Activated CD8-positive, alpha-beta T cell treated with anti-CD3 and anti-CD28 coated beads for 36 hours (primary cell): Measurements from ENCODE around the gene NRXN3. TPM values are rescaled to one million over a fixed set of nuclear protein-coding genes. Genes with fewer than 3 reads are reported as not detected.

Experiments
- ATAC-seq: fragments of 200-7000 bp; cut with Tn5 transposase; one replicate; pipeline ENCODE4 v1.10.0; 2021; ENCODE audit warnings: mild to moderate bottlenecking, moderate library complexity
- CTCF ChIA-PET: fragments of 350-600 bp; sonication (Branson Sonifier 250); formaldehyde crosslinking; loops from one replicate; lab custom pipeline; 2021; ENCODE audit warnings: antibody characterized with exemption; lab: Charles Lee
- POLR2A ChIA-PET: fragments of 350-600 bp; sonication (Branson Sonifier 250); formaldehyde crosslinking; loops from one replicate; lab custom pipeline; 2021; ENCODE audit warnings: antibody characterized with exemption; lab: Charles Lee
- DNase-seq: peaks from one replicate; pipeline ENCODE4 v3.0.0-alpha.2; 2020
- H3K27ac Mint-ChIP-seq: one replicate; pipeline ENCODE4 v1.8.0; 2021; ENCODE audit warnings: mild to moderate bottlenecking, mixed read lengths
- H3K27me3 Mint-ChIP-seq: one replicate; pipeline ENCODE4 v1.8.0; 2021; ENCODE audit warnings: mixed read lengths
- H3K36me3 Mint-ChIP-seq: one replicate; pipeline ENCODE4 v1.8.0; 2021; ENCODE audit warnings: low read depth, mixed read lengths
- H3K4me1 Mint-ChIP-seq: one replicate; pipeline ENCODE4 v1.8.0; 2021; ENCODE audit warnings: low read depth, mixed read lengths
- H3K4me3 Mint-ChIP-seq: one replicate; pipeline ENCODE4 v1.8.0; 2021; ENCODE audit warnings: mild to moderate bottlenecking, moderate library complexity, mixed read lengths
- H3K9me3 Mint-ChIP-seq: one replicate; pipeline ENCODE4 v1.8.0; 2021; ENCODE audit warnings: mixed read lengths
- CTCF ChIP-seq: fragments of 200-600 bp; IDR thresholded peaks from one replicate; pipeline ENCODE4 v1.8.0; 2022; ENCODE audit warnings: antibody characterized with exemption, mild to moderate bottlenecking
- intact Hi-C: fragments of 100-400 bp; cut with micrococcal nuclease; formaldehyde crosslinking; loops from one replicate; pipeline ENCODE4 v1.10.0; 2022
- total RNA-seq, 2 experiments: library from RNA; stranded (reverse); gene quantifications; one replicate each; pipeline ENCODE4 v1.2.3, GENCODE V29; 2021

The NRXN3 gene
- total RNA-seq, 2 experiments from 2014 or later, result not detected

DNA sequence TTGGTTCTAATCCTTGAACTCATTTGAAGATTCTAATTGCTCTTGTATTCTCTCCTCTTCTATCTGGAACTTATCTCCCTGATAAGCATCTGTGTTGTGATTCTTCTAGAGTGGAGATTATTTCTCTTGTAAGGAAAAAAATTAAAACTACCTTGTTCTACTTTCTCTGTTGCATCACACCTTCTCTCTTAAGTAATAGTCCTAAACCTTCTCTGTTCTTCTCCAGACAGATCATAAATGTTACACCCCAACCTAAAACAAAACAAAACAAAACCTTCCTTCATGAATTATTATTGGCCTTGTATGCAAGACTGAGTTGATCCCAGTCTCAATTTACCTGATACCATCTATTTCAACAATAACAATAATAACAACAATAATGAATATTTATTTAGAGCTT lies 1429.1 kb downstream of the NRXN3 start:
- Mint-ChIP-seq H3K36me3 (no peaks in the 10 kb centered on the region), H3K27ac (no peak overlapping the region), H3K9me3 (peaks cover 1% of the 10 kb centered on the region), H3K4me1 (no peaks in the 10 kb centered on the region), H3K27me3 (no peaks in the 10 kb centered on the region), H3K4me3 (no peak overlapping the region)
- DNase-seq, result no peak
- intact Hi-C loops, result no loop called here
- ChIA-PET POLR2A (no interaction called here), CTCF (no interaction called here)
- TF ChIP-seq CTCF, result no peak
- ATAC-seq, result no peak

- intact Hi-C loops, result no loop called here
- TF ChIP-seq CTCF, result no peak
These were observed 1430.2 kb downstream of the NRXN3 start for GRCh38 chr14:79600406-79600805.

DNA sequence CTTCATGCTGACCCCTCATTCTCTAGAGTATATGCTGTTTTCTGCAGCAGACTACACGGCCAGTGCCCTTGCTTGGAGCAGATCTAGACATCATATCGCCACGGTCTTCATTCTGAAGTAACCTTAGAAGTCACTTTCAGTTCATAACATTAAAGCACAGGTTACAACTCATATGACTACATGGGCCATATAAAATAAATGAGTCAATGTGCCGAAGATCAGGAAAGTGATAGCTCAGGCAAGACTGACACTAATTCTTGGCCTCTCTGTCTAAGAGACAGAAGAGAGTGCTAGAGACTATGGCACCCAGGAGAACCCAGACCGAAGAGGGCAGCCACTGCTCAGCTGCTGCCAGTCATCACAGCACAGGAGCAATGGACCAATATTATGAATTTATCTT lies 1431.4 kb downstream of the NRXN3 start:
- ChIA-PET CTCF (no interaction called here), POLR2A (no interaction called here)
- no peak for DNase-seq
- Mint-ChIP-seq H3K4me3 (no peak overlapping the region), H3K36me3 (no peaks in the 10 kb centered on the region), H3K4me1 (no peaks in the 10 kb centered on the region), H3K27me3 (no peaks in the 10 kb centered on the region), H3K9me3 (peaks cover under 1% of the 10 kb centered on the region), H3K27ac (no peak overlapping the region)
- TF ChIP-seq CTCF, result no peak
- intact Hi-C loops, result no loop called here
- no peak for ATAC-seq

More at GRCh38 chr14:79600406-79600805, 1430.2 kb downstream of the NRXN3 start:
- ChIA-PET CTCF (no interaction called here), POLR2A (interaction anchor here (0.6 kb wide), 1 partner anchor 37 kb away, joined by 3 read pairs; no protein-coding TSS in a partner anchor)
- Mint-ChIP-seq H3K27me3 (no peaks in the 10 kb centered on the region), H3K4me1 (no peaks in the 10 kb centered on the region), H3K36me3 (no peaks in the 10 kb centered on the region), H3K4me3 (no peak overlapping the region), H3K9me3 (peaks cover 1% of the 10 kb centered on the region), H3K27ac (no peak overlapping the region)
- ATAC-seq, result no peak
- no peak for DNase-seq

- intact Hi-C loops, result no loop called here
- Mint-ChIP-seq H3K4me1 (no peaks in the 10 kb centered on the region), H3K27ac (no peak overlapping the region), H3K36me3 (no peaks in the 10 kb centered on the region), H3K4me3 (no peak overlapping the region), H3K9me3 (no peaks in the 10 kb centered on the region), H3K27me3 (no peaks in the 10 kb centered on the region)
- ATAC-seq, result no peak
- DNase-seq, result no peak
- CTCF ChIA-PET, result no interaction called here
- POLR2A ChIA-PET, result no interaction called here
- no peak for TF ChIP-seq CTCF
These were observed 1431.9 kb downstream of the NRXN3 start for GRCh38 chr14:79602045-79602444.

DNA sequence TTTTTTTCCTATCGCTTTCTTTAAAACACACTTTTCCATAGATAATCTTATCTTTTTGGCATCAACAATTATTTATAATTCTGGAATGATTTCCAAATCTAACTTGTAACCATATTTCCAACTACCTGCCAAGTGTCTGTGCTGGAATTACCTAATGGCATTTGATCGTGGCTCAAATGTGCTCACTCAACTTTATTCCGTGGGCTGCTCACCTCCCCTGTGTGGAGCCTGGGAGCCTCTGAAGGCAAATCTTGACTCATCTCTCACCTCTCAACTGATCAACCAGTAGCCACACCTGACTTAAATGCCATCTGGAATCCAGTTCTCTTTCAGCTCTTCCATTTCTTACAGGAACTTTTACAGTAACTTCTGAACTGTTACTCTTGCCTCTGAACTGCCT lies 1432.6 kb downstream of the NRXN3 start:
- Mint-ChIP-seq H3K27ac (no peak overlapping the region), H3K36me3 (no peaks in the 10 kb centered on the region), H3K4me1 (no peaks in the 10 kb centered on the region), H3K27me3 (no peaks in the 10 kb centered on the region), H3K4me3 (no peak overlapping the region), H3K9me3 (no peaks in the 10 kb centered on the region)
- ChIA-PET CTCF (no interaction called here), POLR2A (no interaction called here)
- intact Hi-C loops, result no loop called here
- no peak for ATAC-seq
- DNase-seq, result no peak
- no peak for TF ChIP-seq CTCF
